Measurements from ENCODE around the gene DDAH1. TPM values are rescaled to one million over a fixed set of nuclear protein-coding genes. Genes with fewer than 3 reads are reported as not detected.

Gene DDAH1
- total and polyA plus RNA-seq, 2 experiments from 2014 or later = 29.4 to 41.7 TPM

GRCh38 chr1:85319931-85320330 lies 145.0 kb downstream of the DDAH1 start (continued):
- TF ChIP-seq NANOG (IDR thresholded peaks at IDR 0.05; ENCODE audit: borderline replicate concordance) (no peak), CREB1 (CRISPR knock-in tag; IDR thresholded peaks at IDR 0.05; ENCODE audit: low read depth) (no peak), ZNF462 (CRISPR knock-in tag; IDR thresholded peaks at IDR 0.05) (no peak)

GRCh38 chr1:85319491-85319890 lies 145.5 kb downstream of the DDAH1 start:
- H3K36me3 Mint-ChIP-seq (ENCODE audit: low read depth) = no peaks in the 10 kb centered on the region
- H3K9me3 Mint-ChIP-seq = no peaks in the 10 kb centered on the region
- Histone ChIP-seq H3K4me3 (no peak overlapping the region), H3K9me2 (ENCODE audit: insufficient read depth) (no peaks in the 10 kb centered on the region), H3K27ac (ENCODE audit: low read depth) (no peak overlapping the region), H3K4me2 (no peak overlapping the region), H3F3A (replicated peaks; ENCODE audit: low read depth) (no peaks in the 10 kb centered on the region), H4K20me1 (replicated peaks; ENCODE audit: insufficient read depth) (no peaks in the 10 kb centered on the region), H3K4me1 (ENCODE audit: insufficient read depth) (peaks cover 11% of the 10 kb centered on the region), H2AFZ (no peak overlapping the region), H3K36me3 (ENCODE audit: insufficient read depth) (no peaks in the 10 kb centered on the region), H3K27me3 (ENCODE audit: insufficient read depth) (no peaks in the 10 kb centered on the region), H3K79me2 (replicated peaks; ENCODE audit: insufficient read depth) (no peaks in the 10 kb centered on the region)
- no peak for DNase-seq (ENCODE audit: low spot score)
- no peak overlapping the region for H3K4me3 Mint-ChIP-seq
- H3K27me3 Mint-ChIP-seq (ENCODE audit: insufficient read depth, low read depth, poor library complexity) = no peaks in the 10 kb centered on the region
- peaks cover 14% of the 10 kb centered on the region for H3K4me1 Mint-ChIP-seq
- no peak overlapping the region for H3K27ac Mint-ChIP-seq
- no peak for ATAC-seq
- TF ChIP-seq ZNF462 (CRISPR knock-in tag; IDR thresholded peaks at IDR 0.05) (no peak), ZNF114 (CRISPR knock-in tag; IDR thresholded peaks at IDR 0.05) (no peak), REST (IDR thresholded peaks at IDR 0.05; ENCODE audit: unreplicated experiment) (no peak), JUNB (IDR thresholded peaks at IDR 0.05; ENCODE audit: unreplicated experiment) (no peak), POLR2AphosphoS5 (IDR thresholded peaks at IDR 0.05; ENCODE audit: low read depth) (no peak)

Measured in GM23338 (cell line).